Prostate gland (tissue), 2 donors: ENCODE results near the gene HPS4. TPM values are rescaled to one million over a fixed set of nuclear protein-coding genes. Genes with fewer than 3 reads are reported as not detected.

Source experiments
- DNase-seq: peaks from one replicate; pipeline ENCODE4 v3.0.0-alpha.2; 2019; ENCODE audit warnings: low spot score
- H3K27ac ChIP-seq, 2 donors: fragments of 200-600 bp; sonication (generic); 2 replicates each; pipeline ENCODE4 v1.5.1; 2017 to 2019
- H3K27me3 ChIP-seq: fragments of 200-600 bp; sonication (generic); replicated peaks from 2 replicates; pipeline ENCODE4 v1.5.1; 2019; ENCODE audit not compliant: insufficient read depth
- H3K36me3 ChIP-seq, 2 donors: fragments of 200-600 bp; sonication (generic); 1 replicate in 1 of 2; 2 replicates in 1 of 2; pipeline versions ENCODE4 v1.5.1 to v1.8.1; 2017 to 2019
- H3K4me1 ChIP-seq: fragments of 200-600 bp; sonication (generic); replicated peaks from 2 replicates; pipeline ENCODE4 v1.5.1; 2019
- H3K4me3 ChIP-seq, 2 donors: fragments of 200-600 bp; sonication (generic); 2 replicates each; pipeline ENCODE4 v1.5.1; 2017 to 2019
- H3K9me3 ChIP-seq: fragments of 200-600 bp; sonication (generic); 2 replicates; pipeline ENCODE4 v1.5.1; 2017
- POLR2A ChIP-seq: fragments of 450-650 bp; IDR thresholded peaks from one replicate; pipeline ENCODE4 v1.6.1; 2016; ENCODE audit warnings: antibody characterized with exemption, mild to moderate bottlenecking
- POLR2AphosphoS5 ChIP-seq: sonication (generic); formaldehyde crosslinking; IDR thresholded peaks from one replicate; pipeline ENCODE4 v1.6.1; 2017; ENCODE audit warnings: antibody characterized with exemption
- WGBS: methylation state at CpG from one replicate; pipeline ENCODE4 v1.1.5; 2018; 5-methylcytosine and 5-hydroxymethylcytosine counted together
- intact Hi-C: fragments of 100-400 bp; cut with DNase I; formaldehyde crosslinking; loops from one replicate; pipeline ENCODE4 v1.14.2; 2022
- total RNA-seq, 2 donors: library from RNA; depleted of rRNA; stranded (reverse); fragments of >200 nt; gene quantifications; one replicate each; pipeline ENCODE4 v1.1.0, GENCODE V29; 2016
- TF ChIP-seq, protein P1 (sequence below), 4 experiments: fragments of 200-600 bp in 2 of 4; fragments of 450-650 bp in 2 of 4; sonication (generic) in 2 of 4; IDR thresholded peaks; 1 replicate in 3 of 4; 2 replicates in 1 of 4; pipeline ENCODE4 v1.5.1; 2016 to 2019; ENCODE audit warnings: antibody characterized with exemption in 4 of 4, mild to moderate bottlenecking in 2 of 4, moderate library complexity in 2 of 4

Gene HPS4
- total RNA-seq, 2 donors from 2014 or later = 25.3 to 83.9 TPM

DNA sequence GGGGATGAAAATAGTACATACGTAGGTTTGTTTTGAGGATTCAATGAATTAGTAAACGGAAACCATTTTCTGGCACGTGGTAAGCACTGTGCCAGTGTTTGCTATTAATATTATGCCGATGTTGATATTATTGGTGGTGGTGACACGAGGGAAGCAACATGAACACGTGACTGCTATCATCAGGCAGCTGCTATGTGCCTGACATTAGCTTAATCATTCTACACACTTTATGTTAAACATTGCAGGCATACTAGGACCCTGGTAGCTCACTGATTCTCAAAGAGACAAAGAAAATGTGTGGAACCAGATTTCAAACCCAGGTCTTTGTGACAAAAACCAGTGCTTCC is 750 bp upstream of the HPS4 start:
- H3K27ac ChIP-seq = peak overlapping the region; percentile 95 to 98
- no peak for TF ChIP-seq POLR2AphosphoS5
- TF ChIP-seq, protein P1, sequence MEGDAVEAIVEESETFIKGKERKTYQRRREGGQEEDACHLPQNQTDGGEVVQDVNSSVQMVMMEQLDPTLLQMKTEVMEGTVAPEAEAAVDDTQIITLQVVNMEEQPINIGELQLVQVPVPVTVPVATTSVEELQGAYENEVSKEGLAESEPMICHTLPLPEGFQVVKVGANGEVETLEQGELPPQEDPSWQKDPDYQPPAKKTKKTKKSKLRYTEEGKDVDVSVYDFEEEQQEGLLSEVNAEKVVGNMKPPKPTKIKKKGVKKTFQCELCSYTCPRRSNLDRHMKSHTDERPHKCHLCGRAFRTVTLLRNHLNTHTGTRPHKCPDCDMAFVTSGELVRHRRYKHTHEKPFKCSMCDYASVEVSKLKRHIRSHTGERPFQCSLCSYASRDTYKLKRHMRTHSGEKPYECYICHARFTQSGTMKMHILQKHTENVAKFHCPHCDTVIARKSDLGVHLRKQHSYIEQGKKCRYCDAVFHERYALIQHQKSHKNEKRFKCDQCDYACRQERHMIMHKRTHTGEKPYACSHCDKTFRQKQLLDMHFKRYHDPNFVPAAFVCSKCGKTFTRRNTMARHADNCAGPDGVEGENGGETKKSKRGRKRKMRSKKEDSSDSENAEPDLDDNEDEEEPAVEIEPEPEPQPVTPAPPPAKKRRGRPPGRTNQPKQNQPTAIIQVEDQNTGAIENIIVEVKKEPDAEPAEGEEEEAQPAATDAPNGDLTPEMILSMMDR (IDR thresholded peaks at IDR 0.05) = no peak
- TF ChIP-seq POLR2A = no peak
- no peaks in the 10 kb centered on the region for H3K27me3 ChIP-seq
- peak overlapping the region; percentile 97 to 100 for H3K4me3 ChIP-seq
- H3K9me3 ChIP-seq = no peaks in the 10 kb centered on the region
- DNase-seq = no peak
- H3K36me3 ChIP-seq = peaks cover 0 to 7% of the 10 kb centered on the region in 2 donors
- H3K4me1 ChIP-seq = peaks cover 40% of the 10 kb centered on the region
- intact Hi-C loops = loop anchor here (5.0 kb wide), 1 partner anchor 103 kb away; no protein-coding TSS in a partner anchor
- 9% methylated on average over 6 of the region's 6 CpGs for WGBS

DNA sequence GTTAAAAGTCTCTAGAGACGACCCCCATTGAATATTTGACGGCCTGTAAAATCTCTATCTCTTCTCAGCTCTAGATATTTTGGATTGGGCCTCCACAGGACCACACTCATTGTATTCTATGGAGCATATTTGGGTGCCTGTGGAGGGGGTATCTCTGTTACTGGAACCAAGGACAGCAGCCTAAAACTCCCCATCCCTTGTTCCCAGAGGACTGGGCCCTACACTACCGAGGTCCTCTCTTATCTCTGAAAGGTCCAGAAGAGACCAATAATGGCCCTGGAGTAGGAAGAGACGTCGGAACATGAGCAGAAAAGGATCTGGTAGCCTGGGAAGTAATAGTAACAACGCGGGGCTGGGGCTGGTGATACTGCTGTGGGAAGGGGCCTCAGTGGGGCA is 542 bp downstream of the HPS4 start:
- intact Hi-C loops = loop anchor here (5.0 kb wide), 1 partner anchor 104 kb away; no protein-coding TSS in a partner anchor
- no peaks in the 10 kb centered on the region for H3K9me3 ChIP-seq
- peaks cover 40% of the 10 kb centered on the region for H3K4me1 ChIP-seq
- 6% methylated on average over 7 of the region's 7 CpGs for WGBS
- H3K36me3 ChIP-seq = peaks cover 0 to under 1% of the 10 kb centered on the region in 2 donors
- TF ChIP-seq POLR2A (no peak), POLR2AphosphoS5 (no peak)
- TF ChIP-seq, protein P1 (IDR thresholded peaks at IDR 0.05) = no peak
- peak overlapping the region; percentile 95 to 98 for H3K27ac ChIP-seq
- peak overlapping the region; percentile 97 to 100 for H3K4me3 ChIP-seq
- DNase-seq = no peak
- H3K27me3 ChIP-seq = no peaks in the 10 kb centered on the region

DNA sequence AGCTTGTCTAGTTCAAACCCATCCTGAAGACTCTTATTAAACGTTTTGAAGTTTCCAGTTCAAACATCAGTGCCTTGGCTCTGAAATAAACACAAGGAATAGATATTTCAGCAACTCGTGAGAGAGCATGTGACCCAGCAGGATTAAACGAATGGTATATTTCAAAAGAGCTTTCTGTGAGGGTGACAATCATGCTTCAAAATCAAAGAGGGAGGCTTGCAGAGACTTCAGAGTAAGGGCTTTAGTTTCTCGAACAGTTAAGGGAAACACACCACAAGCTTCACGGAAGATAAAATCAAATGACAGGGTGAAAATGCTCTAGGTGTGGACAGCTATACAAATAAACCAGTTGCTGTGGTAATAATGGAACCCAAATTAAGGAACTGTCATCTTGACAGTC is 1.4 kb downstream of the HPS4 start:
- no peak for DNase-seq
- Histone ChIP-seq H3K27me3 (no peaks in the 10 kb centered on the region), H3K4me3 (no peak overlapping the region), H3K9me3 (no peaks in the 10 kb centered on the region), H3K36me3 (no peaks in the 10 kb centered on the region), H3K27ac (peak overlapping the region in 1 of 2 donors; percentile 98), H3K4me1 (peaks cover 40% of the 10 kb centered on the region)
- WGBS = 39% methylated on average over 5 of the region's 5 CpGs
- intact Hi-C loops = loop anchor here (5.0 kb wide), 1 partner anchor 105 kb away; no protein-coding TSS in a partner anchor
- TF ChIP-seq POLR2AphosphoS5 = no peak
- TF ChIP-seq, protein P1 (IDR thresholded peaks at IDR 0.05) = no peak
- no peak for TF ChIP-seq POLR2A

DNA sequence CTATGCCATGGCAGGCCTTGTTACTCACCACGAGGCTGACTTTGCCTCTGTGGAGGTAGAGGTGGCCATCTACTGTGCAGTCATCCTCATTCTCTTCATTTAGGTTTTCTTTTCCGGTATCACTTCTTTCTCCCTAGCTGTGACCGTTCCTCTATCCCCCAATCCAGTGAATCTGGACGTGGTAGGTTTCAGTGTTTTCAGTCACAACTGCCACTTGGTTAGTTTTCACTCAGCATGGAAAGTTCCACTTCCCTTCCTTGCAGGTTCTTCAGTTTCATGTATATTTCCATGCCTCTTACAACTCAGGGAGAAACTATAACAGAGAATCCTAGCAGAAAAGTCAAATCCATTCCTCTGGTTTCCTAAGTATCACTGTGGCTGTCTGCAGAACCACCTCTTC is 1.9 kb downstream of the HPS4 start:
- intact Hi-C loops = loop anchor here (5.0 kb wide), 1 partner anchor 106 kb away; no protein-coding TSS in a partner anchor
- Histone ChIP-seq H3K4me3 (no peak overlapping the region), H3K36me3 (no peaks in the 10 kb centered on the region), H3K27ac (peak overlapping the region in 1 of 2 donors; percentile 98), H3K9me3 (no peaks in the 10 kb centered on the region), H3K27me3 (no peaks in the 10 kb centered on the region), H3K4me1 (peaks cover 43% of the 10 kb centered on the region)
- WGBS = 55% methylated on average over 4 of the region's 4 CpGs
- TF ChIP-seq POLR2A (no peak), POLR2AphosphoS5 (no peak)
- TF ChIP-seq, protein P1 (IDR thresholded peaks at IDR 0.05) = no peak
- DNase-seq = no peak

DNA sequence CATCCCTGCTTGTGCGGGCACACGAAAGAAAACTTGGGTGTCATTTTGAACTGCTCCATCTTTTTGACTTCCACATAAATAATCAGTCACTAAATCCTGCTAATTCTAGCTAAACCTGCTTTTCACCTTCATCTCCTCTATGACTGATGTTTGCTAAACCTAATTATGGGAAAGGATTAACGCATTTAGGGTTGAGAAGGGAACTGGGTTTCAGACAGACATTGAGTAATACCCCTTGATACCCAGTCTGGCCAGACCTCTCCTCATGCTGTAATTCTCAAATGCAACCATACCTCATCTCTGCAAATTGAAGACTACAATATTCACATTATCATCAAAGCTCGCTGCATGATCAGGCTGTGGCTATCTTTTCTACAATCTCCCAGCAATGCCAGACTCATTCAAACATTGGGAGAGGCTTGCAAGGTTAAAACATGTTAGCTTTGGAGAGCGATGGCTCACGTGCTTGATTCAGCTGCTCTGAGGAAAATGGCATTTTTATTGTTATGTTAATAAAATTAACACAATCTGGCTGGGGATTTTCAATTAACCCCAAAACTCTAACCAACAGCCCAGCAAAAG is 2.4 kb downstream of the HPS4 start:
- TF ChIP-seq POLR2AphosphoS5 (no peak), POLR2A (no peak)
- TF ChIP-seq, protein P1 (IDR thresholded peaks at IDR 0.05) = no peak
- Histone ChIP-seq H3K9me3 (no peaks in the 10 kb centered on the region), H3K27ac (peak overlapping the region in 1 of 2 donors; percentile 98), H3K36me3 (no peaks in the 10 kb centered on the region), H3K4me3 (no peak overlapping the region), H3K4me1 (peaks cover 43% of the 10 kb centered on the region), H3K27me3 (no peaks in the 10 kb centered on the region)
- no peak for DNase-seq
- WGBS = 39% methylated on average over 6 of the region's 6 CpGs
- intact Hi-C loops = loop anchor here (5.0 kb wide), 1 partner anchor 106 kb away; no protein-coding TSS in a partner anchor
